DMS79 (cell line): ENCODE results near the gene OR4D11.
"Not testable (repeated sequence)": the region's sequence is repeated elsewhere in the genome, so short reads cannot be mapped to it uniquely, and the experiment has no call there.

Source experiments
- DNase-seq: peaks from one replicate; lab custom pipeline; 2025; lab: John Stamatoyannopoulos, UW

OR4D11 gene

GRCh38 chr11:59503276-59503675, at the start of gene OR4D11:
Gene OR4D11, plus strand, starts transcription at chr11:59503576. Its CDS starts 0 bp downstream, at chr11:59503576.
- no peak for DNase-seq

GRCh38 chr11:59456661-59457060, 46.7 kb upstream of the OR4D11 start, which contains the start of gene OR4D6:
Gene OR4D6, plus strand, starts transcription at chr11:59456961. Its CDS starts 0 bp downstream, at chr11:59456961.
- DNase-seq: no peak

- no peak for DNase-seq
These were observed 43.5 kb upstream of the OR4D11 start for GRCh38 chr11:59459916-59460315.

- no peak for DNase-seq
These were observed 40.2 kb upstream of the OR4D11 start for GRCh38 chr11:59463190-59463641.

GRCh38 chr11:59473015-59473414, 30.4 kb upstream of the OR4D11 start, which contains the start of gene OR4D10:
Gene OR4D10, plus strand, starts transcription at chr11:59473315. Its CDS starts 4,115 bp downstream, at chr11:59477430.
- no peak for DNase-seq

GRCh38 chr11:59475176-59475575, 28.2 kb upstream of the OR4D11 start:
- DNase-seq: no peak

- no peak for DNase-seq
These were observed 23.5 kb upstream of the OR4D11 start for GRCh38 chr11:59479906-59480305.

GRCh38 chr11:59480359-59480758, 23.0 kb upstream of the OR4D11 start:
- no peak for DNase-seq

- no peak for DNase-seq
These were observed 1.4 kb upstream of the OR4D11 start for GRCh38 chr11:59501931-59502330.

- no peak for DNase-seq
These were observed 7.7 kb downstream of the OR4D11 start, which contains the start of gene OR4D9 for GRCh38 chr11:59510941-59511589. Gene OR4D9, plus strand, starts transcription at chr11:59511539. Its CDS starts 3,374 bp downstream, at chr11:59514913.

- DNase-seq: no peak
These were observed 8.3 kb downstream of the OR4D11 start for GRCh38 chr11:59511675-59512074.

GRCh38 chr11:59520139-59520538, 16.8 kb downstream of the OR4D11 start:
- not testable (repeated sequence) for DNase-seq

- no peak for DNase-seq
These were observed 17.4 kb downstream of the OR4D11 start for GRCh38 chr11:59520741-59521140.

GRCh38 chr11:59523541-59523940, 20.2 kb downstream of the OR4D11 start:
- DNase-seq: no peak

GRCh38 chr11:59528711-59529110, 25.3 kb downstream of the OR4D11 start:
- no peak for DNase-seq

- DNase-seq: no peak
These were observed 29.2 kb downstream of the OR4D11 start for GRCh38 chr11:59532620-59533019.

- DNase-seq: no peak
These were observed 31.3 kb downstream of the OR4D11 start for GRCh38 chr11:59534676-59535075.

- DNase-seq: no peak
These were observed 38.9 kb downstream of the OR4D11 start for GRCh38 chr11:59542142-59542810.

GRCh38 chr11:59543713-59544112, 40.3 kb downstream of the OR4D11 start:
- not testable (repeated sequence) for DNase-seq

GRCh38 chr11:59544869-59545178, 41.4 kb downstream of the OR4D11 start:
- no peak for DNase-seq

- DNase-seq: no peak
These were observed 42.0 kb downstream of the OR4D11 start for GRCh38 chr11:59545179-59546020.

GRCh38 chr11:59547605-59548308, 44.4 kb downstream of the OR4D11 start:
- DNase-seq: not testable (repeated sequence)
